GM19468 (cell line): ENCODE measurements around the gene BCL2.
"Not testable (repeated sequence)": the region's sequence is repeated elsewhere in the genome, so short reads cannot be mapped to it uniquely, and the experiment has no call there.

Source experiments
- ATAC-seq: cut with Tn5 transposase; IDR thresholded peaks from one replicate; pipeline ENCODE4 v1.9.1; 2021; ENCODE audit warnings: mild to moderate bottlenecking, moderate library complexity, moderate number of reproducible peaks; ENCODE audit not compliant: unreplicated experiment; ENCODE audit errors: extremely low read depth

The BCL2 gene

GRCh38 chr18:63208676-63209075 is 110.9 kb downstream of the BCL2 start:
- ATAC-seq: no peak

- no peak for ATAC-seq
Measured at GRCh38 chr18:63207835-63208234, 111.7 kb downstream of the BCL2 start.

- no peak for ATAC-seq
Measured at GRCh38 chr18:63207143-63207790, 112.3 kb downstream of the BCL2 start.

- ATAC-seq: no peak
Measured at GRCh38 chr18:63206433-63207142, 113.0 kb downstream of the BCL2 start.

- no peak for ATAC-seq
Measured at GRCh38 chr18:63205791-63206252, 113.7 kb downstream of the BCL2 start.

GRCh38 chr18:63203497-63203896 is 116.1 kb downstream of the BCL2 start:
- ATAC-seq: no peak

- ATAC-seq: no peak
Measured at GRCh38 chr18:63202828-63203227, 116.7 kb downstream of the BCL2 start.

- not testable (repeated sequence) for ATAC-seq
Measured at GRCh38 chr18:63201456-63201855, 118.1 kb downstream of the BCL2 start.

GRCh38 chr18:63199743-63200241 is 119.8 kb downstream of the BCL2 start:
- ATAC-seq: no peak

- ATAC-seq: no peak
Measured at GRCh38 chr18:63198868-63199742, 120.5 kb downstream of the BCL2 start.

- ATAC-seq: no peak
Measured at GRCh38 chr18:63198098-63198760, 121.3 kb downstream of the BCL2 start.

GRCh38 chr18:63197246-63197869 is 122.2 kb downstream of the BCL2 start:
- ATAC-seq: no peak

GRCh38 chr18:63195326-63196159 is 124.0 kb downstream of the BCL2 start:
- no peak for ATAC-seq

GRCh38 chr18:63192885-63193349 is 126.7 kb downstream of the BCL2 start:
- ATAC-seq: no peak

GRCh38 chr18:63192126-63192884 is 127.3 kb downstream of the BCL2 start:
- ATAC-seq: no peak

- no peak for ATAC-seq
Measured at GRCh38 chr18:63191413-63191812, 128.2 kb downstream of the BCL2 start.

GRCh38 chr18:63190838-63191237 is 128.7 kb downstream of the BCL2 start:
- not testable (repeated sequence) for ATAC-seq

GRCh38 chr18:63189817-63190216 is 129.8 kb downstream of the BCL2 start:
- no peak for ATAC-seq
